OCI-LY1 (cell line): ENCODE measurements around the gene RBBP4.

Source experiments
- H2AFZ ChIP-seq: fragments of 200-600 bp; sonication (generic), shearing (Covaris generic); 2 replicates; pipeline ENCODE4 v1.6.0; 2014; ENCODE audit warnings: antibody characterized with exemption, mild to moderate bottlenecking, low read length
- H3F3A ChIP-seq: fragments of 200-600 bp; sonication (generic), shearing (Covaris generic); 2 replicates; pipeline ENCODE4 v1.6.0; 2014; ENCODE audit warnings: mild to moderate bottlenecking, antibody characterized with exemption, low read length, moderate library complexity; ENCODE audit not compliant: insufficient read depth
- H3K27ac ChIP-seq: fragments of 200-600 bp; sonication (generic); 2 replicates; pipeline ENCODE4 v1.5.1; 2014; ENCODE audit warnings: low read length, mixed run types, mild to moderate bottlenecking, low read depth; ENCODE audit not compliant: poor library complexity, severe bottlenecking
- H3K27me3 ChIP-seq: fragments of 200-600 bp; sonication (generic); 2 replicates; pipeline ENCODE4 v1.6.0; 2014; ENCODE audit warnings: antibody characterized with exemption, mild to moderate bottlenecking, low read length, moderate library complexity; ENCODE audit not compliant: insufficient read depth
- H3K36me3 ChIP-seq: fragments of 200-600 bp; sonication (generic); 2 replicates; pipeline ENCODE4 v1.6.1; 2014; ENCODE audit warnings: mild to moderate bottlenecking, antibody characterized with exemption, low read length, moderate library complexity, mixed read lengths; ENCODE audit not compliant: insufficient read depth
- H3K4me1 ChIP-seq: fragments of 200-600 bp; sonication (generic); 2 replicates; pipeline ENCODE4 v1.5.1; 2014; ENCODE audit warnings: mild to moderate bottlenecking, low read length, moderate library complexity; ENCODE audit not compliant: insufficient read depth, severe bottlenecking
- H3K4me2 ChIP-seq: fragments of 200-600 bp; sonication (generic), shearing (Covaris generic); 2 replicates; pipeline ENCODE4 v1.6.1; 2014; ENCODE audit warnings: low read length
- H3K4me3 ChIP-seq: fragments of 200-600 bp; sonication (generic); 2 replicates; pipeline ENCODE4 v1.5.1; 2014; ENCODE audit warnings: low read length, low read depth, mild to moderate bottlenecking, mixed read lengths; ENCODE audit not compliant: poor library complexity, severe bottlenecking
- H3K79me2 ChIP-seq: fragments of 200-600 bp; shearing (Covaris generic); 2 replicates; pipeline ENCODE4 v1.6.1; 2016; ENCODE audit warnings: mixed run types, low read length, mixed read lengths; ENCODE audit not compliant: insufficient read depth
- H3K9ac ChIP-seq: fragments of 200-600 bp; sonication (generic), shearing (Covaris generic); 2 replicates; pipeline ENCODE4 v1.6.1; 2014; ENCODE audit warnings: mild to moderate bottlenecking, low read length, mixed read lengths
- H3K9me2 ChIP-seq: fragments of 200-600 bp; sonication (generic), shearing (Covaris generic); 2 replicates; pipeline ENCODE4 v1.6.1; 2014; ENCODE audit warnings: low read depth, mild to moderate bottlenecking, low read length, mixed read lengths
- H3K9me3 ChIP-seq: fragments of 200-600 bp; shearing (Covaris generic); 2 replicates; pipeline ENCODE4 v1.6.1; 2014; ENCODE audit warnings: low read length, mixed read lengths
- H4K20me1 ChIP-seq: fragments of 200-600 bp; sonication (generic), shearing (Covaris generic); 2 replicates; pipeline ENCODE4 v1.6.0; 2016; ENCODE audit warnings: mild to moderate bottlenecking, low read length; ENCODE audit not compliant: insufficient read depth
- EZH2 ChIP-seq: fragments of 200-600 bp; sonication (generic), shearing (Covaris generic); IDR thresholded peaks from 2 replicates; pipeline ENCODE4 v1.8.0; 2017; ENCODE audit warnings: borderline replicate concordance, mixed run types, mild to moderate bottlenecking, antibody characterized with exemption, low read length, moderate library complexity, mixed read lengths
- TF ChIP-seq, protein P1 (sequence below): fragments of 200-600 bp; sonication (generic), shearing (Covaris generic); IDR thresholded peaks from 2 replicates; pipeline ENCODE4 v1.5.1; 2017; ENCODE audit warnings: mild to moderate bottlenecking, antibody characterized with exemption, low read length, moderate library complexity, mixed read lengths

RBBP4 gene

DNA sequence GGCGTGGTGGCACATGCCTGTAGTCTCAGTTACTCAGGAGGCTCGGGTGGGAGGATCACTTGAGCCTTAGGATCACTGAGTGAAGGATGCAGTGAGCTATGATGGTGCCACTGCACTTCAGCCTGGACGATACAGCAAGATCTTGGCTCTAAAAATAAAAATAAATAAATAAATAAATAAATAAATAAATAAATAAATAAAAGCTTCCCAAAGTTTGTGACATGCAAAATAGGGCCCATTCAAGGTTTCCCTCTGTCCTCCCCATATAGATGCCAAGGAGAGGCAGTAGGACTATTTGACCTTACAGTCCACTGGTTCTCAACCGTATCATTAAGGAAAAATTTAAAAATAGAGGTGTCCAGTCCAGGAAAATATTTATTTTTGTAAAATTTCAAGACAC is 41.8 kb upstream of the RBBP4 start:
- TF ChIP-seq EZH2 = no peak
- TF ChIP-seq, protein P1, sequence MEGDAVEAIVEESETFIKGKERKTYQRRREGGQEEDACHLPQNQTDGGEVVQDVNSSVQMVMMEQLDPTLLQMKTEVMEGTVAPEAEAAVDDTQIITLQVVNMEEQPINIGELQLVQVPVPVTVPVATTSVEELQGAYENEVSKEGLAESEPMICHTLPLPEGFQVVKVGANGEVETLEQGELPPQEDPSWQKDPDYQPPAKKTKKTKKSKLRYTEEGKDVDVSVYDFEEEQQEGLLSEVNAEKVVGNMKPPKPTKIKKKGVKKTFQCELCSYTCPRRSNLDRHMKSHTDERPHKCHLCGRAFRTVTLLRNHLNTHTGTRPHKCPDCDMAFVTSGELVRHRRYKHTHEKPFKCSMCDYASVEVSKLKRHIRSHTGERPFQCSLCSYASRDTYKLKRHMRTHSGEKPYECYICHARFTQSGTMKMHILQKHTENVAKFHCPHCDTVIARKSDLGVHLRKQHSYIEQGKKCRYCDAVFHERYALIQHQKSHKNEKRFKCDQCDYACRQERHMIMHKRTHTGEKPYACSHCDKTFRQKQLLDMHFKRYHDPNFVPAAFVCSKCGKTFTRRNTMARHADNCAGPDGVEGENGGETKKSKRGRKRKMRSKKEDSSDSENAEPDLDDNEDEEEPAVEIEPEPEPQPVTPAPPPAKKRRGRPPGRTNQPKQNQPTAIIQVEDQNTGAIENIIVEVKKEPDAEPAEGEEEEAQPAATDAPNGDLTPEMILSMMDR = no peak
- Histone ChIP-seq H3K4me3 (no peak overlapping the region), H3K4me1 (no peaks in the 10 kb centered on the region), H3K79me2 (no peaks in the 10 kb centered on the region), H3K27me3 (no peaks in the 10 kb centered on the region), H2AFZ (no peak overlapping the region), H3K9me3 (peaks cover 3% of the 10 kb centered on the region; the same call in 1 of the 2 replicates), H3K9me2 (no peaks in the 10 kb centered on the region), H4K20me1 (no peaks in the 10 kb centered on the region), H3F3A (no peaks in the 10 kb centered on the region), H3K27ac (no peak overlapping the region), H3K4me2 (no peak overlapping the region), H3K36me3 (no peaks in the 10 kb centered on the region), H3K9ac (no peak overlapping the region)

DNA sequence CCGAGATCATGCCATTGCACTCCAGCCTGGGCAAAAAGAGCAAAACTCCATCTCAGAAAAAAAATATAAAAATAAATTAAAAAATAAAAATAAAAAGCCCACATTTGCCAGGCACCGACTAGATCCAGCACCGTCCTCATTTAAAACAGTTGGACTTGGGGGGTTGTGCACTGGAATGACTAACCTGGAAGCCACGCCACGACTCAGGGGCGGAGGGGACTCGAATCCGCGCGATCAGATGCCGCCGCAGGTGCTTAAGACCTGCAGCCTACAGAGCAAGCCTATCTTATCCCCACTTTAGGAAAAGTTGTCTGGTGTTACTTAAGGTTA is 39.2 kb upstream of the RBBP4 start:
- no peak overlapping the region for H3K27ac ChIP-seq
- H3K4me3 ChIP-seq = no peak overlapping the region

DNA sequence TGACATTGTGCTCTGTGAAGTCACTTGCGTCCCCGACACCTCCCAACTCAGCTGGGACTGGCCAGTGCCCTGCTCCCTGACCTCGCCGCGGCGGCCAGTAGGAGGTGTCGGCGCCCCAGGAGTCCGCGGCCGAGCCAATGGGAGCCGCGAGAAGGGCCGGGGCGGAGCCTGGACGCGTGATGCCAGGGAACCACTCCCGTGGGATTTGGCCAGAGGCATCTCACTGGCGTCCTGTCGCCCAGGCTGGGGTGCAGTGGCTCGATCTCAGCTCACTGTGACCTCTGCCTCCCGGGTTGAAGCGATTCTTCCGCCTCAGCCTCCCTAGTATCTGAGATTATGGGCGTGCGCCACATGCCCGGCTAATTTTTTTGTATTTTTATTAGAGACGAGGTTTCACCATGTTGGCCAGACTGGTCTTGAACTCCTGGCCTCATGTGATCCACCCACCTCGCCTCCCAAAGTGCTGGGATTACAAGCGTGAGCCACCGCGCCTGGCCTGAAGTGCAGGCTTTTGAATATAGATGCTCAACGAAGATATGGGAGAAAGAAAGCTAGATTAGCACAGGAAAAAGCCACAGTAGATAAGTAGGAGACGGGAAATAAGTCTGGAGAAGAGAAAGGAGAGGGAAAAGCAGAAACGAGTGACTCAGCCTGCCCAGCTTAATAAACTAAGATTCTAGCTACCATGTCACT is 38.7 kb upstream of the RBBP4 start:
- Histone ChIP-seq H3K79me2 (no peaks in the 10 kb centered on the region), H3K9ac (no peak overlapping the region), H3K27ac (no peak overlapping the region), H3K9me3 (peaks cover 3% of the 10 kb centered on the region; the same call in 1 of the 2 replicates), H3K4me2 (no peak overlapping the region; the same call in 1 of the 2 replicates), H2AFZ (no peak overlapping the region), H3F3A (no peaks in the 10 kb centered on the region), H3K27me3 (no peaks in the 10 kb centered on the region), H3K36me3 (no peaks in the 10 kb centered on the region), H4K20me1 (no peaks in the 10 kb centered on the region), H3K9me2 (no peaks in the 10 kb centered on the region), H3K4me1 (no peaks in the 10 kb centered on the region), H3K4me3 (no peak overlapping the region)
- TF ChIP-seq EZH2 = no peak
- TF ChIP-seq, protein P1 = no peak

More for the DNA sequence above, 39.2 kb upstream of the RBBP4 start:
- H3K4me2 ChIP-seq = no peak overlapping the region; the same call in 1 of the 2 replicates
- H3K79me2 ChIP-seq = no peaks in the 10 kb centered on the region
- H3K27me3 ChIP-seq = no peaks in the 10 kb centered on the region
- H3K9me2 ChIP-seq = no peaks in the 10 kb centered on the region
- no peaks in the 10 kb centered on the region for H3K36me3 ChIP-seq
- no peaks in the 10 kb centered on the region for H4K20me1 ChIP-seq
- no peak for TF ChIP-seq EZH2
- TF ChIP-seq, protein P1 = no peak
- H2AFZ ChIP-seq = no peak overlapping the region
- no peaks in the 10 kb centered on the region for H3K4me1 ChIP-seq
- H3K9me3 ChIP-seq = peaks cover 3% of the 10 kb centered on the region; the same call in 1 of the 2 replicates
- no peaks in the 10 kb centered on the region for H3F3A ChIP-seq
- H3K9ac ChIP-seq = no peak overlapping the region
